Heart left ventricle (tissue), 16 donors: ENCODE measurements around the gene FAM53B. TPM values are rescaled to one million over a fixed set of nuclear protein-coding genes. Genes with fewer than 3 reads are reported as not detected.

Experiments used
- ATAC-seq, 4 donors: fragments of 200-7000 bp; cut with Tn5 transposase; one replicate each; pipeline ENCODE4 v1.9.1; 2020 to 2022; ENCODE audit warnings: moderate library complexity in 4 of 4, mild to moderate bottlenecking in 3 of 4, moderate number of reproducible peaks in 1 of 4
- DNase-seq, 5 donors: peaks; one replicate each; pipeline ENCODE4 v3.0.0-alpha.2; 2020
- H3K27ac ChIP-seq, 12 donors: fragments of 200-600 bp; sonication (generic) in 4 of 12; one replicate each; pipeline versions ENCODE4 v1.5.0 to v1.8.0; 2016 to 2022; ENCODE audit warnings: mild to moderate bottlenecking in 2 of 12
- H3K27me3 ChIP-seq, 9 donors: fragments of 200-600 bp; sonication (generic) in 2 of 9; one replicate each; pipeline versions ENCODE4 v1.5.1 to v1.8.0; 2016 to 2022; ENCODE audit warnings: mild to moderate bottlenecking in 3 of 9
- H3K36me3 ChIP-seq, 9 donors: fragments of 200-600 bp; sonication (generic) in 2 of 9; one replicate each; pipeline versions ENCODE4 v1.5.0 to v1.8.0; 2018 to 2022; ENCODE audit warnings: mild to moderate bottlenecking in 2 of 9
- H3K4me1 ChIP-seq, 12 donors: fragments of 200-600 bp; sonication (generic) in 4 of 12; one replicate each; pipeline versions ENCODE4 v1.5.0 to v1.8.0; 2016 to 2022; ENCODE audit warnings: mild to moderate bottlenecking in 3 of 12
- H3K4me3 ChIP-seq, 12 donors: fragments of 200-600 bp; sonication (generic) in 4 of 12; one replicate each; pipeline versions ENCODE4 v1.5.0 to v1.8.0; 2017 to 2022; ENCODE audit warnings: mild to moderate bottlenecking in 9 of 12, moderate library complexity in 4 of 12
- H3K9me3 ChIP-seq, 12 donors: fragments of 200-600 bp; sonication (generic) in 4 of 12; one replicate each; pipeline versions ENCODE4 v1.5.0 to v1.8.0; 2016 to 2022; ENCODE audit warnings: mild to moderate bottlenecking in 1 of 12
- CTCF ChIP-seq, 12 donors: fragments of 200-600 bp; sonication (generic) in 4 of 12; IDR thresholded peaks; one replicate each; pipeline versions ENCODE4 v1.5.0 to v1.8.0; 2018 to 2022; ENCODE audit warnings: antibody characterized with exemption in 12 of 12, mild to moderate bottlenecking in 5 of 12
- POLR2A ChIP-seq, 2 donors: fragments of 450-650 bp; IDR thresholded peaks; one replicate each; pipeline ENCODE4 v1.6.1; 2017; ENCODE audit warnings: antibody characterized with exemption in 2 of 2, mild to moderate bottlenecking in 2 of 2, moderate library complexity in 2 of 2
- WGBS, 4 donors: extraction: QIAGEN DNeasy Blood & Tissue Kit in 2 of 4; methylation state at CpG; one replicate each; pipeline versions ENCODE4 v1.1.5 to v1.1.7; 2013 to 2018; 5-methylcytosine and 5-hydroxymethylcytosine counted together
- intact Hi-C, 10 donors: fragments of 100-400 bp; cut with DNase I; formaldehyde crosslinking; loops; one replicate each; pipeline versions ENCODE4 v1.11.1 to v1.14.2; 2022
- polyA plus RNA-seq, 2 donors: library from polyadenylated mRNA; stranded (reverse); fragments of 200-250 nt; gene quantifications; one replicate each; pipeline ENCODE4 v1.2.3, GENCODE V29; 2013
- total RNA-seq, 9 donors: library from RNA; depleted of rRNA in 2 of 9; stranded (reverse); fragments of >200 nt in 2 of 9; fragmentation: NEBNext Ultra II Directional in 3 of 9; extraction: Animal tissue kit (Norgen Biotek cat#: 25700) in 3 of 9; gene quantifications; one replicate each; pipeline versions ENCODE4 v1.1.0 to v1.2.4, GENCODE V29; 2016 to 2023
- donor health status: ischemic (EF 13 %, LVEDD 7.1; RV severe dilation, severe dysfunction).
- donor health status: healthy with polysubstance abuse.
- donor health status: DM: no; HTN: yes; CAD: no.
- donor health status: DM: no; HTN: no; CAD: no.
- donor health status: ischemic (EF 25% LVEDD 6.9; RV normal size, moderate dysfunction).
- donor health status: ischemic (EF 25% LVEDD 5.7; RV mildly dilated, moderate dysfunction).
- donor health status: healthy.
- donor health status: DM: yes; HTN: yes; CAD: no.
- donor health status: ischemic (EF 35%, LVEDD 5.7; RV mildly dilated, moderate dysfunction).
- donor health status: nonischemic (EF 11% LVEDD 7.7; RV severe dilation, severe dysfunction).
- donor health status: DM: yes; HTN: yes; CAD: no.
- donor health status: PGD.
- donor health status: ischemic (EF 29% LVEDD 5.4; RV normal size, mild dysfunction).
- donor health status: nonischemic (EF 23%, LVEDD 6.1; RV moderate dilation, normal function).

FAM53B gene
- total and polyA plus RNA-seq, 11 donors: 23.7 to 57.7 (median 35.5) TPM

DNA sequence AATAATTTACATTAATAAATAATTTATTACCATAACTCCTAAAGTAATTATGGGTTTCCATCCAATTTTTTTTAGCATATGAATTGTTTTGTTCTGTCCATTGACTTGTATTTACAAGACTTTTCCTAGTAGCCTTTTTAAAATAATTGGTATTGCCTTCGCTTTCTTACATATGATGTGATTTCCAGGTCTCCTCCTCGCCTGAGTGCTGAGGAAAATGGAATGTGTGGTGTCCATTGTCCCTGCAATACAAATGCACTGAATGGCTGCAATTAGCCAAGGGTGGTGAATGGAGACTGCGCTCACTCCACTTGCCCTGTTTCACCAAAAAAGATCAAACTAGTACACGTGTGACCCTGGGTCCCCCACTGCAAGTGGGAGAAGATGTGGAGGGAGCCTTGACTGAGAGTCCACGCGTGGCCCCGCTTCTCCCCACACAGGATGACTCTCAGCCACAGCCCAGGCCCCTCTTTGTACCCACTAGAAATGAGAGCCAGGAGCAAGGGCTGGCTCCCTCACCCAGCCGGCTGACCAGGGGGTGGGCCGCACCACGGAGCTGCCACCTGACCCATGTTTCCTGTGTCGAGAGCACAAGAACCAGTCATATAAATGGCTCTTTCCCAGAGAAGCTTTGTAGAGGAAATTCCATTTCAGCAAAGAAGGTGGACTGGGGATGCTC is 52.6 kb downstream of the FAM53B start:
- ATAC-seq (no peak), DNase-seq (peak in 1 of 5 donors; percentile 39)
- TF ChIP-seq POLR2A (IDR thresholded peaks at IDR 0.05): no peak
- no peak for TF ChIP-seq CTCF (IDR thresholded peaks at IDR 0.05)
- Histone ChIP-seq H3K4me1 (peaks cover 0 to 99% (median 62%) of the 10 kb centered on the region in 12 donors), H3K4me3 (no peak overlapping the region), H3K27ac (peak overlapping the region in 9 of 12 donors; percentile 13 to 79 (median 44)), H3K36me3 (peaks cover 0 to 40% (median 16%) of the 10 kb centered on the region in 9 donors), H3K27me3 (no peaks in the 10 kb centered on the region), H3K9me3 (no peaks in the 10 kb centered on the region)
- intact Hi-C loops: no loop called here
- 69 to 75% (median 71%) methylated on average over 11 of the region's 11 CpGs for WGBS, 4 donors

DNA sequence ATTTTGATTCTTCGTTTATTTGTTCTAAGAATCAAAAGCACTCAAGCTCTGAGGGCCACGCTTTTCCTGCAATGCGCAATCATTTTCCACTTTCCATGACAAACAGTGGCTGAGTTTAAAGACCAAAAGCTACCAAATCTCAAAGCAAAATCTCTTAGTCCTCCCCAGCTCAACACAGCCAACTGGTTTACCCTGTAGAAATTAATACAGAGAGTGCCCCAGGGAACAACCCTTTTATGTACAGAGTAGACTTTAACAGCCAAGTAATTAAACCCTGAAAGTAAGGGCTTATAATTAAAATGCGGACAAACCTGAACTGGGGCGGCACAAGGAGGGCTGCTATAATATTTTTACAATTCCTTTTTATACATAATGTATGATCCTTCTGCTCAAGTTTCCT is 53.2 kb downstream of the FAM53B start:
- DNase-seq: no peak
- H3K9me3 ChIP-seq: no peaks in the 10 kb centered on the region
- ATAC-seq: no peak
- TF ChIP-seq POLR2A (IDR thresholded peaks at IDR 0.05) (no peak), CTCF (IDR thresholded peaks at IDR 0.05) (no peak)
- H3K4me1 ChIP-seq: peaks cover 4 to 100% (median 65%) of the 10 kb centered on the region in 12 donors
- peaks cover 0 to 39% (median 16%) of the 10 kb centered on the region in 9 donors for H3K36me3 ChIP-seq
- 96 to 99% (median 97%) methylated on average over 5 of the region's 5 CpGs for WGBS, 4 donors
- peak overlapping the region in 2 of 12 donors; percentile 43 to 57 for H3K27ac ChIP-seq
- H3K27me3 ChIP-seq: no peaks in the 10 kb centered on the region
- H3K4me3 ChIP-seq: no peak overlapping the region
- intact Hi-C loops: no loop called here

- Histone ChIP-seq H3K27ac (peak overlapping the region in 2 of 12 donors; percentile 87 to 89), H3K9me3 (no peaks in the 10 kb centered on the region), H3K4me1 (peaks cover 7 to 100% (median 75%) of the 10 kb centered on the region in 12 donors), H3K27me3 (no peaks in the 10 kb centered on the region), H3K36me3 (peaks cover 0 to 29% (median 12%) of the 10 kb centered on the region in 9 donors), H3K4me3 (no peak overlapping the region)
- DNase-seq: peak in 1 of 5 donors; percentile 20
- ATAC-seq: no peak
- TF ChIP-seq CTCF (IDR thresholded peaks at IDR 0.05) (no peak), POLR2A (IDR thresholded peaks at IDR 0.05) (no peak)
- 84 to 96% (median 89%) methylated on average over 9 to 11 of the region's 11 CpGs for WGBS, 4 donors
- intact Hi-C loops: loop anchor here in 7 of 10 donors (5.0 to 10.0 kb wide), 2 partner anchors 45 to 47 kb away; no protein-coding TSS in a partner anchor
These were observed 54.2 kb downstream of the FAM53B start for GRCh38 chr10:124689911-124690498.
